Cardiac septum (tissue), 1 donor: ENCODE measurements around the gene DNAJA3. TPM values are rescaled to one million over a fixed set of nuclear protein-coding genes. Genes with fewer than 3 reads are reported as not detected.

Experiments
- DNase-seq: peaks from one replicate; pipeline ENCODE4 v3.0.0-alpha.2; 2020; ENCODE audit warnings: low spot score
- intact Hi-C: fragments of 100-400 bp; cut with DNase I; formaldehyde crosslinking; loops from one replicate; pipeline ENCODE4 v1.14.0; 2022
- total RNA-seq: library from RNA; stranded (reverse); fragmentation: NEBNext Ultra II Directional; extraction: Animal tissue kit (Norgen Biotek cat#: 25700); gene quantifications from one replicate; pipeline ENCODE4 v1.2.1, GENCODE V29; 2021
- donor health status: DM: no; HTN: no; CAD: no.

The DNAJA3 gene
- total RNA-seq, 1 donor from 2014 or later, result 50.7 TPM

GRCh38 chr16:4495766-4496165 lies 70.1 kb downstream of the DNAJA3 start:
- intact Hi-C loops, result no loop called here
- no peak for DNase-seq

GRCh38 chr16:4496305-4496704 lies 70.6 kb downstream of the DNAJA3 start:
- no peak for DNase-seq
- intact Hi-C loops, result no loop called here

DNA sequence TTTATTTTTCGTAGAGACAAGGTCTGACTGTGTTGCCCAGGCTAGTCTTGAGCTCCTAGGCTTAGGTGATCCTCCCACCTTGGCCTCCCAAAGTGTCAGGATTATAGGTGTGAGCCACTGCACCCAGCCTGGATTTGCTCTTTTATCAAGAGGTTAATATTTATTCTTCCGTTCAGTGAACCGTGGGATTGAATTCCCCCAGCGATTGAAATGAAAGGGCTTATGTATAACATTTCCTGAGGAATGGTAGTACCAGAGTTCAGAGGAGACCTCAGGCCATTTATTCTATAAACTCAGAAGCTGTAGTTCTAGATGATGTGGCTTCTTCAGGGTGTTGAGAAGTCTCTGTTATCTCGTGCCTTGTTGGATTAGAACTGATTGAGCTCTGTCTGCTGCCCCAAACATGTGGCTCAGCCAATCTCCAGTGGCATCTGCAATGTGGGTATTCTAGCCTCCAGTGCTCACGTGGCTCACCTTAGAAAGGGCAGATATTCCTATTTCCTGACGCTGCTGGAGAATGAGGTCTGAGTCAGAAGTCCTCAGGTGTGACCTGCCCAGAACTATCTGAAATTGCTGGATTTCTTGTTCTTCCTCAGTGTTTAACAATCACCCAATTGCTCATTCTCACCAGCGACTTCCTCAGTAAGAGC lies 73.0 kb downstream of the DNAJA3 start:
- DNase-seq, result no peak
- intact Hi-C loops, result no loop called here

- intact Hi-C loops, result no loop called here
- DNase-seq, result no peak
Observed at GRCh38 chr16:4499196-4499555, 73.5 kb downstream of the DNAJA3 start.

GRCh38 chr16:4500272-4500671 lies 74.6 kb downstream of the DNAJA3 start:
- intact Hi-C loops, result no loop called here
- no peak for DNase-seq

GRCh38 chr16:4501071-4501478 lies 75.4 kb downstream of the DNAJA3 start:
- DNase-seq, result no peak
- intact Hi-C loops, result no loop called here

- peak; percentile 91 for DNase-seq
- intact Hi-C loops, result loop anchor here (2.0 to 5.0 kb wide), 2 partner anchors 43 to 82 kb away; no protein-coding TSS in a partner anchor
Observed at GRCh38 chr16:4505356-4506147, 79.9 kb downstream of the DNAJA3 start.

Other genes with a start within 250 kb of the DNAJA3 start
- gene SRL, start 183.8 kb upstream of the DNAJA3 start, total RNA-seq, result 400 TPM
- gene TFAP4, start 152.8 kb upstream of the DNAJA3 start, total RNA-seq, result 1.4 TPM
- 31.4 TPM for gene GLIS2, start 109.8 kb upstream of the DNAJA3 start, total RNA-seq
- gene PAM16, start 74.5 kb upstream of the DNAJA3 start, total RNA-seq, result 43.3 TPM
- gene VASN, start 54.0 kb upstream of the DNAJA3 start, total RNA-seq, result 6.3 TPM
- gene CORO7, start 9.3 kb upstream of the DNAJA3 start, total RNA-seq, result 11.9 TPM
- gene NMRAL1, start 48.8 kb downstream of the DNAJA3 start, total RNA-seq, result 7.3 TPM
- 69.1 TPM for gene HMOX2, start 50.5 kb downstream of the DNAJA3 start, total RNA-seq
- 42.1 TPM for gene CDIP1, start 112.9 kb downstream of the DNAJA3 start, total RNA-seq
- 0.11 TPM for gene C16orf96, start 130.5 kb downstream of the DNAJA3 start, total RNA-seq
- 25.1 TPM for gene UBALD1, start 189.0 kb downstream of the DNAJA3 start, total RNA-seq
- gene MGRN1, start 199.0 kb downstream of the DNAJA3 start, total RNA-seq, result 45.3 TPM